Cardiac muscle cell (in vitro differentiated cells and primary cell): ENCODE data around the gene CNTN5. TPM values are rescaled to one million over a fixed set of nuclear protein-coding genes. Genes with fewer than 3 reads are reported as not detected.
A peak's percentile ranks its signal among the peaks of the same experiment; 100 is the strongest.

Experiments used
- DNase-seq, 2 donors: peaks; one replicate each; pipeline versions ENCODE4 v3.0.0 to v3.0.0-alpha.2; 2010 to 2017; ENCODE audit warnings: low read depth in 1 of 2, low spot score in 1 of 2
- H3K27ac ChIP-seq: fragments of 200-600 bp; sonication (generic); 2 replicates; pipeline ENCODE4 v1.5.1; 2016
- H3K27me3 ChIP-seq: fragments of 200-600 bp; sonication (generic); 2 replicates; pipeline ENCODE4 v1.6.0; 2016; ENCODE audit warnings: control low read depth
- H3K36me3 ChIP-seq: fragments of 200-600 bp; sonication (generic); 2 replicates; pipeline ENCODE4 v1.5.1; 2016; ENCODE audit warnings: control low read depth
- H3K4me1 ChIP-seq: fragments of 200-600 bp; sonication (generic); 2 replicates; pipeline ENCODE4 v1.8.1; 2017; ENCODE audit warnings: low read depth, mild to moderate bottlenecking, mixed run types
- H3K4me3 ChIP-seq: fragments of 200-600 bp; sonication (generic); 2 replicates; pipeline ENCODE4 v1.5.1; 2016; ENCODE audit warnings: mild to moderate bottlenecking
- H3K9me3 ChIP-seq: fragments of 200-600 bp; sonication (generic); 2 replicates; pipeline ENCODE4 v1.5.1; 2017; ENCODE audit warnings: low read depth, mild to moderate bottlenecking, control low read depth
- polyA plus RNA-seq: library from polyadenylated mRNA; unstranded; fragments of >200 nt; fragmentation: Nextera tagmentation; extraction: Ambion mirVana; gene quantifications from 2 replicates; pipeline ENCODE4 v1.2.1, GENCODE V29; 2016
- total RNA-seq: library from RNA; depleted of rRNA; stranded (reverse); fragments of >200 nt; gene quantifications from 2 replicates; pipeline ENCODE4 v1.2.3, GENCODE V29; 2016
- TF ChIP-seq, protein P1 (sequence below): IDR thresholded peaks from 2 replicates; pipeline ENCODE4 v1.5.1; 2012; ENCODE audit warnings: low read depth, mild to moderate bottlenecking, low read length

CNTN5 gene
- total and polyA plus RNA-seq, 2 experiments from 2014 or later, result 30.0 to 41.3 TPM

DNA sequence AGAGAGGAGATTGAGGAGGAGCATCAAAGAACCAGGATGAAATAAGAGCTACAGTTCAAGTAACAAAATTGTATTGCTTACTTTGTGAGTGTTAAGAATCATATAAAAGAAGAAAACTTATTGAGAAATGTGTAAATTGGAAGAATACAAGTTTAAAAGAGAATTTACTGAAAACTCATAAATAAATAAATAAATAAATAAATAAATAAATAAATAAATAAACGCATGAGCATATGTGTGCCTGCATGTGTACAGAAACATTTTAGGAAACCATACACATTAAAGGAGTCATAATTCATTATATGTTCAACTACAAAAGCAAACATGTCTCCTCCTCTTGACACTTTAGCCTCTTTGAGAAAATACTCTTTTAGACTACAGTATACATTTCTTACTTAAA lies 42.6 kb downstream of the CNTN5 start:
- no peak for DNase-seq
- TF ChIP-seq, protein P1, sequence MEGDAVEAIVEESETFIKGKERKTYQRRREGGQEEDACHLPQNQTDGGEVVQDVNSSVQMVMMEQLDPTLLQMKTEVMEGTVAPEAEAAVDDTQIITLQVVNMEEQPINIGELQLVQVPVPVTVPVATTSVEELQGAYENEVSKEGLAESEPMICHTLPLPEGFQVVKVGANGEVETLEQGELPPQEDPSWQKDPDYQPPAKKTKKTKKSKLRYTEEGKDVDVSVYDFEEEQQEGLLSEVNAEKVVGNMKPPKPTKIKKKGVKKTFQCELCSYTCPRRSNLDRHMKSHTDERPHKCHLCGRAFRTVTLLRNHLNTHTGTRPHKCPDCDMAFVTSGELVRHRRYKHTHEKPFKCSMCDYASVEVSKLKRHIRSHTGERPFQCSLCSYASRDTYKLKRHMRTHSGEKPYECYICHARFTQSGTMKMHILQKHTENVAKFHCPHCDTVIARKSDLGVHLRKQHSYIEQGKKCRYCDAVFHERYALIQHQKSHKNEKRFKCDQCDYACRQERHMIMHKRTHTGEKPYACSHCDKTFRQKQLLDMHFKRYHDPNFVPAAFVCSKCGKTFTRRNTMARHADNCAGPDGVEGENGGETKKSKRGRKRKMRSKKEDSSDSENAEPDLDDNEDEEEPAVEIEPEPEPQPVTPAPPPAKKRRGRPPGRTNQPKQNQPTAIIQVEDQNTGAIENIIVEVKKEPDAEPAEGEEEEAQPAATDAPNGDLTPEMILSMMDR, result no peak
- no peak overlapping the region for H3K4me3 ChIP-seq
- no peaks in the 10 kb centered on the region for H3K36me3 ChIP-seq
- H3K27me3 ChIP-seq, result no peaks in the 10 kb centered on the region
- no peaks in the 10 kb centered on the region for H3K4me1 ChIP-seq
- no peak overlapping the region for H3K27ac ChIP-seq
- no peaks in the 10 kb centered on the region for H3K9me3 ChIP-seq

DNA sequence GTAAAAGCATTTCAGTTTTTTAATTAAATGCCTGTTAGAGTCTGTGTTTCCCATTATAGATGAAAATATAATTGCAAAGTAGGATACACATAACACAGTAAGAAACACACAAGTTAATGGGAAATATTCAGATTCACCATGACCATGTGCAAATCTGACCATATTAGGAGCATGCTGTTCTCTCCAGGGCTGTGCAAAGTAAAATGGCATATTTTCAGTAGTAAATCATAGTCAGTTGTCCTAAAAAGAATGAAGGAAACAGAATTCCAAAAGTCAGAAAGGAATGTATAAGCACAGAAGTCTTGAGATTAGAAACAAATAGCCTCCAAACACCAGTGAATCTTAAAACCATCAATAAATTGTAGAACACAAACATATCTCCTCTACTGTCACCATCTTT lies 44.4 kb downstream of the CNTN5 start:
- H3K4me3 ChIP-seq, result no peak overlapping the region
- no peak overlapping the region for H3K27ac ChIP-seq
- no peak for DNase-seq
- H3K36me3 ChIP-seq, result no peaks in the 10 kb centered on the region
- TF ChIP-seq, protein P1, result no peak
- no peaks in the 10 kb centered on the region for H3K27me3 ChIP-seq
- no peaks in the 10 kb centered on the region for H3K4me1 ChIP-seq
- no peaks in the 10 kb centered on the region for H3K9me3 ChIP-seq

DNA sequence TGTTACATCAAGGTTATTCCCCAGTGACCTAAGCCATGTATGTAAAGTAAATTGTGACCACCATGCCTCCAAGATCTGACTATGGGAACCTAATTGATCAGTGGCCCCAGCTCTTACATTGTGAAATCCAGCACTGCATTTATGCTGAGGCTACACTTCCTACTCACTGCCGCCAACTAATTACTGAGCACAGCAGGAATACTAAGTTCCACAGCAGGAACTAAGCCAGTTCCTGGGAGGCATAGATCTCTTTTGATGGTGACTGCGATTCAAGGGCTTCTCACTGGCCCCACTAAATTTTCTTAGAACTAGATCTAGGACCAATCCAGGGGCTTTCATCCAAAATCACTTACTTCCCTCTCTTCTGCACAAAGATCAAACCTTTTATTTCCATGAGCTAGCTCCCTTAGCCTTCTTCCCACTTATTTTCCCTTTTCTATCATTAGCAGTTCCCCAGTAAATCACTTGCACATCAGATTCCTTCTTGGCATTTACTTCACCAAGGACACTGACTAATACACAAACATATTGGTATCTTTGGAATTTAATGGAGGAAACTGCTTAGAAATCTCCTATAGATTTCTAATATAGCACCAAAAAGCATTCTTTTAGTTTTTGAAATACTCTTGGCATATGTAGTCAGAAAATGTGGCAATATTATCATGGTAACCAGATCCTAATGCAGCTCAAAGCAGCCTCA lies 46.0 kb downstream of the CNTN5 start:
- TF ChIP-seq, protein P1, result no peak
- no peak for DNase-seq
- no peak overlapping the region for H3K4me3 ChIP-seq

DNA sequence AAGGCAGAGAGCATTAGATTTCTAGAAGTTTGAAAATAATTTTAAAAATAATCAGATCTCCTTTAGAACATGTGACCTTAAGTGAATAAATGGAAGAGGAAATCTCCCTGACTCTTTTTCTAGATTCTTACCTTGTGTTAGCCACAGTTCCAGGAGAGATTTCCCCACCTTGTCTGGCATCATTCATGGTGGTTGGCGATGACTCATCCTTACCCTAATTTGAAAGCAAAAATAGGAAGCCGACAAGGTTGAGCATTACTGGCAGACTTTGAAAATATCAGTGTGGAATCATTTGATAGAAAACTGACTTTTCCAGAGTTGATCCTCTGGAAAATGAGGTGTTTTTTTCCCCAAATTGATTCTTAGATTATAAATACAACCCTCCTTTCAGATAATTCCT lies 48.1 kb downstream of the CNTN5 start:
- Histone ChIP-seq H3K9me3 (no peaks in the 10 kb centered on the region), H3K4me1 (no peaks in the 10 kb centered on the region), H3K4me3 (no peak overlapping the region)

More for the DNA sequence above, 46.0 kb downstream of the CNTN5 start:
- H3K4me1 ChIP-seq, result no peaks in the 10 kb centered on the region
- H3K27ac ChIP-seq, result no peak overlapping the region
- H3K36me3 ChIP-seq, result no peaks in the 10 kb centered on the region
- no peaks in the 10 kb centered on the region for H3K9me3 ChIP-seq
- H3K27me3 ChIP-seq, result no peaks in the 10 kb centered on the region

DNA sequence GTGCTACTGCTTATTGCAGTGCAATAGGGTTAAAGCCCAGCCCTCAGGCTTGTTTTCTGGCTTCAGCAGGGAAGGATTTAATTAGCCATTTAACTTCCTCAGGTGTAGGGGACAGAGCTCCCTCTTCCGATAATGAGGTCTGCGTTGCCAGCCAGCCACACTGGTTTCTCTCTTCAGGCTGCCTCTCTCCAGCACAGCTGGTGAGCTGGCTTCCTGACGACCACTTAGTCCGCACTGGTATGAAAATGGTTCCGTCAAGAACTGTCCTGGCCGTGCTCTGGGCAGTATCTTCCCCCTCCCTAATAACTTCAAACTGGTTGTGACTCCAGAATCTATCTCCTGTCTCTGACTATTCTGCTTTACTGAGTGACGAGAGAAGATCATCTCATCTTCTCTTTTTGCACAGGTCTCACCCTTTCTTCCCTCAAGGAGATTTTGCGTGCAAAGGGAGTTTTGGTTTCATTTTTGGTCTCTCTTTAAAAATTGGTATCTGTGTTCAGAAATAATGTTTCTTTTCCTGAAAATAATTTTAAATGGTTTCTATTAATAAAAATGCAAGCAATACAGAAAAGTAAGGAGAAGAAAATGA lies 49.2 kb downstream of the CNTN5 start:
- H3K4me1 ChIP-seq, result no peaks in the 10 kb centered on the region
- TF ChIP-seq, protein P1, result no peak
- no peaks in the 10 kb centered on the region for H3K36me3 ChIP-seq
- DNase-seq, result peak; percentile 43 to 51
- no peak overlapping the region for H3K27ac ChIP-seq
- H3K4me3 ChIP-seq, result no peak overlapping the region
- H3K9me3 ChIP-seq, result no peaks in the 10 kb centered on the region
- no peaks in the 10 kb centered on the region for H3K27me3 ChIP-seq

More for the DNA sequence above, 48.1 kb downstream of the CNTN5 start:
- no peaks in the 10 kb centered on the region for H3K27me3 ChIP-seq
- no peaks in the 10 kb centered on the region for H3K36me3 ChIP-seq
- TF ChIP-seq, protein P1, result no peak
- H3K27ac ChIP-seq, result no peak overlapping the region
- no peak for DNase-seq
